Measurements from ENCODE around the gene CMKLR1.

Gene CMKLR1

GRCh38 chr12:108370415-108370814 lies 31.3 kb upstream of the CMKLR1 start:
- Histone ChIP-seq H3K36me3 (ENCODE audit: control insufficient read depth, insufficient read depth, low read length) (no peaks in the 10 kb centered on the region), H3K9me3 (ENCODE audit: control insufficient read depth, low read length) (no peaks in the 10 kb centered on the region), H3K27ac (no peak overlapping the region), H3K4me2 (ENCODE audit: low read length) (no peak overlapping the region), H3K79me2 (no peaks in the 10 kb centered on the region), H3K27me3 (ENCODE audit: control insufficient read depth, insufficient read depth, low read length) (no peaks in the 10 kb centered on the region), H3K9ac (no peak overlapping the region), H3K4me1 (no peaks in the 10 kb centered on the region), H3K4me3 (ENCODE audit: low read depth, low read length) (no peak overlapping the region), H2AFZ (no peak overlapping the region)
- TF ChIP-seq CTCF (IDR thresholded peaks at IDR 0.05) = no peak

GRCh38 chr12:108369736-108370396 lies 30.8 kb upstream of the CMKLR1 start:
- Histone ChIP-seq H3K4me3 (ENCODE audit: low read depth, low read length) (no peak overlapping the region), H3K27ac (no peak overlapping the region), H3K9ac (no peak overlapping the region), H3K4me1 (no peaks in the 10 kb centered on the region), H3K9me3 (ENCODE audit: control insufficient read depth, low read length) (no peaks in the 10 kb centered on the region), H3K27me3 (ENCODE audit: control insufficient read depth, insufficient read depth, low read length) (no peaks in the 10 kb centered on the region), H3K79me2 (no peaks in the 10 kb centered on the region), H3K4me2 (ENCODE audit: low read length) (no peak overlapping the region), H3K36me3 (ENCODE audit: control insufficient read depth, insufficient read depth, low read length) (no peaks in the 10 kb centered on the region), H2AFZ (no peak overlapping the region)
- no peak for TF ChIP-seq CTCF (IDR thresholded peaks at IDR 0.05)

- H3K9ac ChIP-seq = no peak overlapping the region
- TF ChIP-seq CTCF (IDR thresholded peaks at IDR 0.05) = no peak
- no peak overlapping the region for H3K27ac ChIP-seq
- no peaks in the 10 kb centered on the region for H3K36me3 ChIP-seq (ENCODE audit: control insufficient read depth, insufficient read depth, low read length)
- no peaks in the 10 kb centered on the region for H3K9me3 ChIP-seq (ENCODE audit: control insufficient read depth, low read length)
- H3K4me2 ChIP-seq (ENCODE audit: low read length) = no peak overlapping the region
- no peaks in the 10 kb centered on the region for H3K79me2 ChIP-seq
- no peaks in the 10 kb centered on the region for H3K4me1 ChIP-seq
- H3K27me3 ChIP-seq (ENCODE audit: control insufficient read depth, insufficient read depth, low read length) = no peaks in the 10 kb centered on the region
- H2AFZ ChIP-seq = no peak overlapping the region
- no peak overlapping the region for H3K4me3 ChIP-seq (ENCODE audit: low read depth, low read length)
Measured at GRCh38 chr12:108368089-108368488, 29.0 kb upstream of the CMKLR1 start.

- Histone ChIP-seq H3K79me2 (no peaks in the 10 kb centered on the region), H3K9ac (no peak overlapping the region), H2AFZ (no peak overlapping the region), H3K4me2 (ENCODE audit: low read length) (no peak overlapping the region), H3K36me3 (ENCODE audit: control insufficient read depth, insufficient read depth, low read length) (no peaks in the 10 kb centered on the region), H3K27ac (no peak overlapping the region), H3K4me1 (no peaks in the 10 kb centered on the region), H3K27me3 (ENCODE audit: control insufficient read depth, insufficient read depth, low read length) (no peaks in the 10 kb centered on the region), H3K4me3 (ENCODE audit: low read depth, low read length) (no peak overlapping the region), H3K9me3 (ENCODE audit: control insufficient read depth, low read length) (no peaks in the 10 kb centered on the region)
- no peak for TF ChIP-seq CTCF (IDR thresholded peaks at IDR 0.05)
Measured at GRCh38 chr12:108367436-108367835, 28.3 kb upstream of the CMKLR1 start.

GRCh38 chr12:108365324-108365723 lies 26.2 kb upstream of the CMKLR1 start:
- H3K9me3 ChIP-seq (ENCODE audit: control insufficient read depth, low read length) = no peaks in the 10 kb centered on the region
- H3K27ac ChIP-seq = no peak overlapping the region
- TF ChIP-seq CTCF (IDR thresholded peaks at IDR 0.05) = no peak
- no peak overlapping the region for H3K4me3 ChIP-seq (ENCODE audit: low read depth, low read length)
- H3K4me2 ChIP-seq (ENCODE audit: low read length) = no peak overlapping the region
- H3K9ac ChIP-seq = no peak overlapping the region
- H3K27me3 ChIP-seq (ENCODE audit: control insufficient read depth, insufficient read depth, low read length) = no peaks in the 10 kb centered on the region
- H3K4me1 ChIP-seq = no peaks in the 10 kb centered on the region
- no peaks in the 10 kb centered on the region for H3K79me2 ChIP-seq
- no peak overlapping the region for H2AFZ ChIP-seq
- H3K36me3 ChIP-seq (ENCODE audit: control insufficient read depth, insufficient read depth, low read length) = no peaks in the 10 kb centered on the region

Measured in parathyroid adenoma (tissue), 2 donors.